ENCODE data around the gene ZNF358. TPM values are rescaled to one million over a fixed set of nuclear protein-coding genes. Genes with fewer than 3 reads are reported as not detected.
A peak's percentile ranks its signal among the peaks of the same experiment; 100 is the strongest.

ZNF358 gene
- total RNA-seq (100 to 1,000 TPM in 1 of 9 donors, 10 to 100 TPM in 8; 62.8 to 128 (median 74.4) TPM), polyA plus RNA-seq (100 to 1,000 TPM in 1 of 2 donors, 10 to 100 TPM in 1; 49.3 to 159 TPM)
- long read RNA-seq, donor 1, transcript ZNF358-202 (2 exons, 1,954 nt): major isoform, 30 of 96 reads
- long read RNA-seq, donor 1, partial matches to known transcripts: 64 of 96 reads
- long read RNA-seq, donor 1, other reads (novel, unspliced or antisense): 2 of 96 reads
- long read RNA-seq, donor 2, partial matches to known transcripts: 29 of 29 reads
- long read RNA-seq, donor 2, other reads (novel, unspliced or antisense): 0 of 29 reads
- long read RNA-seq, donor 3, transcript ZNF358-202 (2 exons, 1,954 nt): major isoform, 23 of 77 reads
- long read RNA-seq, donor 3, partial matches to known transcripts: 54 of 77 reads
- long read RNA-seq, donor 3, other reads (novel, unspliced or antisense): 0 of 77 reads

- 1 to 2% (median 1%) methylated on average over 18 to 33 of the region's 33 CpGs for WGBS, 4 donors
- peaks cover 0 to 16% (median 0%) of the 10 kb centered on the region in 9 donors for H3K36me3 ChIP-seq
- ATAC-seq (peak; percentile 59 to 92 (median 88)), DNase-seq (peak; percentile 81 to 91 (median 84))
- peak in 1 of 2 donors; percentile 28 for TF ChIP-seq POLR2A (IDR thresholded peaks at IDR 0.05)
- TF ChIP-seq CTCF (IDR thresholded peaks at IDR 0.05): no peak
- intact Hi-C loops (cut with DNase I): loop anchor here in 1 of 10 donors (2.0 kb wide), 1 partner anchor 27 kb away; the partner anchor contains the start of gene PEX11G
- H3K27ac ChIP-seq: peak within 1 kb of the TSS; percentile 79 to 96 (median 90)
- H3K4me3 ChIP-seq: peak within 1 kb of the TSS; percentile 69 to 94 (median 80)
- no peaks in the 10 kb centered on the region for H3K9me3 ChIP-seq
- no peaks in the 10 kb centered on the region for H3K27me3 ChIP-seq
- H3K4me1 ChIP-seq: peaks cover 0 to 26% (median 15%) of the 10 kb centered on the region in 12 donors
Measured at GRCh38 chr19:7515645-7516151, at the start of gene ZNF358. ZNF358 (plus strand) TSS chr19:7516103; CDS start chr19:7519243, 3,140 bp downstream.

- intact Hi-C loops (cut with DNase I): no loop called here
- H3K27me3 ChIP-seq: no peaks in the 10 kb centered on the region
- H3K4me3 ChIP-seq: no peak overlapping the region
- no peak for ATAC-seq
- 96 to 97% (median 97%) methylated on average over 77 to 86 of the region's 86 CpGs for WGBS, 4 donors
- peaks cover 3 to 96% (median 79%) of the 10 kb centered on the region in 9 donors for H3K36me3 ChIP-seq
- DNase-seq: no peak
- no peak overlapping the region for H3K27ac ChIP-seq
- H3K9me3 ChIP-seq: no peaks in the 10 kb centered on the region
- no peak for TF ChIP-seq POLR2A (IDR thresholded peaks at IDR 0.05)
- no peak for TF ChIP-seq CTCF (IDR thresholded peaks at IDR 0.05)
- H3K4me1 ChIP-seq: peaks cover 0 to 4% (median 0%) of the 10 kb centered on the region in 12 donors
Measured at GRCh38 chr19:7467009-7467989, 48.6 kb upstream of the ZNF358 start.

GRCh38 chr19:7468840-7469239 lies 47.1 kb upstream of the ZNF358 start:
- WGBS, 4 donors: 83 to 93% (median 90%) methylated on average over 9 to 24 of the region's 24 CpGs
- TF ChIP-seq CTCF (IDR thresholded peaks at IDR 0.05): no peak
- no peak for TF ChIP-seq POLR2A (IDR thresholded peaks at IDR 0.05)

More at GRCh38 chr19:7468840-7469239, 47.1 kb upstream of the ZNF358 start:
- intact Hi-C loops (cut with DNase I): no loop called here
- H3K27ac ChIP-seq: no peak overlapping the region
- ATAC-seq (no peak), DNase-seq (no peak)
- peaks cover 0 to 9% (median 0%) of the 10 kb centered on the region in 12 donors for H3K4me1 ChIP-seq
- no peaks in the 10 kb centered on the region for H3K27me3 ChIP-seq
- H3K36me3 ChIP-seq: peaks cover 0 to 85% (median 67%) of the 10 kb centered on the region in 9 donors
- H3K4me3 ChIP-seq: no peak overlapping the region
- H3K9me3 ChIP-seq: no peaks in the 10 kb centered on the region
